Uterus (tissue), 2 donors: ENCODE results near the gene ATXN10.

Source experiments
- CTCF ChIP-seq, 4 experiments: fragments of 200-600 bp in 2 of 4; fragments of 450-650 bp in 2 of 4; sonication (generic) in 2 of 4; IDR thresholded peaks; one replicate each; pipeline ENCODE4 v1.5.1; 2016 to 2019; ENCODE audit warnings: antibody characterized with exemption in 4 of 4, mild to moderate bottlenecking in 2 of 4, moderate library complexity in 1 of 4
- POLR2A ChIP-seq, 2 donors: fragments of 450-650 bp; IDR thresholded peaks; one replicate each; pipeline ENCODE4 v1.6.1; 2016; ENCODE audit warnings: antibody characterized with exemption in 2 of 2, mild to moderate bottlenecking in 1 of 2, moderate library complexity in 1 of 2

GRCh38 chr22:45717789-45718188 is 46.2 kb downstream of the ATXN10 start:
- TF ChIP-seq CTCF (IDR thresholded peaks at IDR 0.05): no peak
- no peak for TF ChIP-seq POLR2A (IDR thresholded peaks at IDR 0.05)
